HG02970 (cell line): ENCODE measurements around the gene ARMH1.
A peak's percentile ranks its signal among the peaks of the same experiment; 100 is the strongest.

Experiments
- ATAC-seq: cut with Tn5 transposase; IDR thresholded peaks from one replicate; pipeline ENCODE4 v1.9.1; 2021; ENCODE audit warnings: mild to moderate bottlenecking, moderate library complexity, moderate number of reproducible peaks; ENCODE audit not compliant: unreplicated experiment, low FRiP score

ARMH1 gene

GRCh38 chr1:44643721-44644334 is 30.7 kb upstream of the ARMH1 start:
- ATAC-seq = no peak

GRCh38 chr1:44644806-44645205 is 29.7 kb upstream of the ARMH1 start:
- ATAC-seq = no peak

- no peak for ATAC-seq
Observed at GRCh38 chr1:44645476-44646244, 28.9 kb upstream of the ARMH1 start.

DNA sequence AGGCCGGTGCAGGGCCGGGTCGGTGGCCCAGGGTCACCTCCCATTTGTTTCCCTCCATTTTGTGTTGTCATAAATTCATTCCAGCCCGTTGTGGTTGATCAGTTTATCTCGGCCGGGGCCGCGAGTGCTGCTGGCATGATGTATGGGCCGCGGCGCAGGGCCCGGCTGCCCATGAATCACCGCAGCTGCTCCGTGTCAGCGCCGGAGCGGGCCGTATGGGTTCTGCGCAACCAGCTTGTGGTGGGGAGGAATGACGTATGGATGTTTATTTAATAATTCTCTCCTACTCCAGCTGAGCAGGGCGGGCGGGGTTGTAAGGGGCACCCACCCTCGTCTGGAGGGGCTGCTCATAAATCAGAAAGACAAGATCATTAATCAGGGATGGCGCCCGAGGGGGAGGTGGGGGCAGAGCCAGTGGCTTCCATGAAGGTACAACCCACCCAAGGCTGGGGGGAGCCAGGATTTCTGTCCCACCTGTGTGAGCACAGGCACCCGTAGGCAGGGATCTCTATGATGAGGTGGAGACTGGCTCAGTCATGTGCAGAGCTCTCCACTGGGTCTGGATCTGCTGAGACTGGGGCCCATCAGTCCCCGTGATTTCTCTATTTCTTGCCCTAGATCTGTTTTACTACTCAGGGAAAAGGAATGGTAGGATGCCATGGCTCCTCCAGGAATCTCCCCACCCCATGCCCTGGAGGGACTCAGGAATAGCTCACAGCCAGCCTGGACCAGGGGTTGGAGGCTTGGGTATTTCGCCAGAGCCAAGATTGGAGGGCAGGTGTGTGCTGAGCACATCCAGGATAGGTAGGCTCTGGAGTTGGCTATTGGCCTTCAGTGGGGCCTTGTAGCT is 28.0 kb upstream of the ARMH1 start:
- ATAC-seq = no peak

DNA sequence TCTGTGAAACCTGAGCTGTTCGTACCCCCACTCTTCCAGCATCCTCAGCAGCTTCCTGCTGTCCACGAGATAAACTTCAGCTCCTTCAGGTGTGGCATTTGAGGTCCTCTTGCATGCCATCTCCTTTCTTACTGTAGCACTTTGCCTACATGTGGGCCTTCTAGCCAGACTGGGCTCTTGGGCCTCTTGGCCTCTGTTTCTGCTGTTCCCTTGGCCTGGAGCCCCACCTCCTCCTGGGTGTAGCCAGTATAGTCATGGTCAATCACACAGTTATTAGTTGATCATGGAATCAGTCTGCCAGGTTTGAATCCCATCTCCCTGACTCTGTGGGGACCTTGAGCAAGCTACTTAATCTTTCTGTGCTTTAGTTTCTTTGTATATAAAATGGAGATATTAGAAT is 26.6 kb upstream of the ARMH1 start:
- no peak for ATAC-seq

- ATAC-seq = no peak
Observed at GRCh38 chr1:44648529-44649250, 25.8 kb upstream of the ARMH1 start.

DNA sequence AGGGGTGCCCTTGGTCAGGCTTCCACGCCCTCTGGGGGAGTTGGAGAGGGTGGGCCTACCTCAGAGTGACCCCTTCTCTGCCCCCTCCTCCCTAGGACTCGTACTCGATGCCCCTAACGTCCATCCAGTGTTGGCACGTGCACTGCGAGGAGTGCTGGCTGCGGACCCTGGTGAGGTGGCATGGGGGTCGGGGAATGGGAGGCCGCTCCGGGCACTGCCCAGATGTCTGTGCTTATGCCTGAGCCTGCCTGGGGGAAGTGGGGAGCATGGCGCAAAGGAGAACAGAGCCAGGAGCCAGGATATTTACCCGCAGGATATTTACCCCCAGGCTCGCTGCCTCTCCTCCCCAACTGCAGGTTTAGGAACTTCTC is 24.7 kb upstream of the ARMH1 start:
- no peak for ATAC-seq

- no peak for ATAC-seq
Observed at GRCh38 chr1:44650159-44650831, 24.2 kb upstream of the ARMH1 start.

DNA sequence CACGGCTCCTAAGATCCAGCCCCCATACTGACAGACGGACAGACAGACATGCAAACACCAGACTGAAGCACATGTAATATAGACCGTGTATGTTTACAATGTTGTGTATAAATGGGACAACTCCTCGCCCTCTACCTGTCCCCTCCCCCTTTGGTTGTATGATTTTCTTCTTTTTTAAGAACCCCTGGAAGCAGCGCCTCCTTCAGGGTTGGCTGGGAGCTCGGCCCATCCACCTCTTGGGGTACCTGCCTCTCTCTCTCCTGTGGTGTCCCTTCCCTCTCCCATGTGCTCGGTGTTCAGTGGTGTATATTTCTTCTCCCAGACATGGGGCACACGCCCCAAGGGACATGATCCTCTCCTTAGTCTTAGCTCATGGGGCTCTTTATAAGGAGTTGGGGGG is 23.4 kb upstream of the ARMH1 start:
- no peak for ATAC-seq

DNA sequence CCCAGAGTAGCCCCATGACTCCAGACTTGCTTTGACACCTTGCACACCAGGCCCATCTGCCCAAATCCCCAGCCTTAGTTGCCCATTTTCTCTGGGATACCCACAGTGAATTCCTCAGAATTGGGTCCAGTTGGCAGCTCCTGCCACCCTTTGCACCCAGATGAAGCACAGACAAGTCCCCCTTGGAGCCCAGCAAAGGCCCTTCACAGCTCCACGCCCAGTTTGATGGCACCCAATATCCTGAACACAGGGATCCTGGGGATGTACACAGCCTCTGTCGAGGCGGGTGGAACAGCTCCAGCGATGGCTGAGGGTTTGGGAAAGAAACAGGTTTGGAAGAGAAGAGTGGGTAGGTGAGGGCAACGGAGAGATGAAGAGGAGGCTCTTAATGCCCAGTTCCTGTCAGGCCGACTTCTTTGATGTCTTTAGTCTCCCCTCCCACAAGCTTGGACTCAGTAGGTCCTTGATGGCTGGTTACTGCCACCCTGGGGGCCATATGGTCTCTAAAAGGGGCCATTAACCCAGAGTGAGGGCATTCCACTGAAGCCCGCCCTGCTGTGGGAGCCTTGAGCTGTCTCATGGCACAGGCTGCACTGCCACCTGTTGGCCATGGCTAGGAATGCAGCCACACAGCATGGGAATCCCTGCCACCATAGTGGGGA is 21.9 kb upstream of the ARMH1 start:
- ATAC-seq = peak; percentile 47

DNA sequence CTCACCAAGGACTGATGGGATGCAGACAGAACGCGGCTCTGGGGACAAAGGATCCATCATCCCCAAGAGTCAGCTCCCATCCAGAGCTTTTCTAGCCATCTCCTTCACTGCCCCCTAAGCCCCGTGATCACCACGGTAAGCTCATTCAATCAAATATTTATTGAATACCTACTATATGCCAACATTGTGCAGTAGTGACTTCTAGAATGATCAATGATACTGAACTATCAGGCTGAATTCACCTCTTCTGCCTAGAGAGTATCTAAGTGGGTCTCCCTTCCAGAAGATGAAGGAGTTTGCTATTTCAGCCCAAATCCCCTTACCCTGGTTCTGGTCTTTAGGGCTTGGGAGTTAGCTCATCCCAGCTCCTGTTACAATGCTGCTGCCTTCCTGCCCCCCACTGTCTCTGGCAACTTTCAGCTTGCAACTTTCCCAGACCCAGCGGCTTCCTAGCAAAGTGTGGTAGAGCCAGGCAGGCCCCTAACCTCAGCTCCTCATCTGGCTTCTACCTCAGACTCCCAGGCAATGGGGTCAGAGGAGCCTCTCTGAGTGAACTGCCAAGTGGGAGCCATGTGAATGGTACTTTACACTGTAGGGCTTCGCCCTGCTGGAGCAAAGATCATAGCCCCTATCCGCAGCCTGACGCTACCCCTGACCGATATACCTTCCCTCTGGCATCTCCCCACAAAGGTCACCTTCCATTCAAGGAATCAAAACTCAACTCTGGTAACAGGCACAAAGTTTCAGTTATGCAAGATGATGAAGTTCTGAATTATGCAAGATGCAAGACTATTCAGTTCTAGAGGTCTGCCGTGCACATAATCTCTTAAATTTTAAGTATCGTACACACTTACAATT is 21.2 kb upstream of the ARMH1 start:
- no peak for ATAC-seq

- ATAC-seq = no peak
Observed at GRCh38 chr1:44654621-44655187, 19.8 kb upstream of the ARMH1 start.

DNA sequence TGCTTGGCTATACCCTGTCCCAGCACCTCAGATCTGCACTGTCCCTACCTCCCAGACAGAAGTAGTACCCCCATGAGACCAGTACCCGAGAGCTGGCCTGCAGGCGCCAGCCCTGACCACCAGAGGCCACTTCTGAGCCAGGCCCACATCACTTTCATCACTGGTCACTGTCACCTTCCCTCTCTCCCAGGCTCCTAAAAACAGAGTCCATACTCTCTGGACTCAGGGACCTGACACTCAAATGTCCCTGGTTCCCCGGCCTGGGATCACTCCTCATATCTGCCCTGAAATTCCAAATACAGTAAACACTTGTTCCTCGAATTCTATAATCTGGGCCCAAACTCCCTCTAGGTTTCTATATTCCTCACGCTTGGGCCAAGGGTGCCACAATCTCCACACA is 18.9 kb upstream of the ARMH1 start:
- ATAC-seq = no peak

- no peak for ATAC-seq
Observed at GRCh38 chr1:44659566-44659965, 14.9 kb upstream of the ARMH1 start.

- ATAC-seq = no peak
Observed at GRCh38 chr1:44660176-44660575, 14.3 kb upstream of the ARMH1 start.

DNA sequence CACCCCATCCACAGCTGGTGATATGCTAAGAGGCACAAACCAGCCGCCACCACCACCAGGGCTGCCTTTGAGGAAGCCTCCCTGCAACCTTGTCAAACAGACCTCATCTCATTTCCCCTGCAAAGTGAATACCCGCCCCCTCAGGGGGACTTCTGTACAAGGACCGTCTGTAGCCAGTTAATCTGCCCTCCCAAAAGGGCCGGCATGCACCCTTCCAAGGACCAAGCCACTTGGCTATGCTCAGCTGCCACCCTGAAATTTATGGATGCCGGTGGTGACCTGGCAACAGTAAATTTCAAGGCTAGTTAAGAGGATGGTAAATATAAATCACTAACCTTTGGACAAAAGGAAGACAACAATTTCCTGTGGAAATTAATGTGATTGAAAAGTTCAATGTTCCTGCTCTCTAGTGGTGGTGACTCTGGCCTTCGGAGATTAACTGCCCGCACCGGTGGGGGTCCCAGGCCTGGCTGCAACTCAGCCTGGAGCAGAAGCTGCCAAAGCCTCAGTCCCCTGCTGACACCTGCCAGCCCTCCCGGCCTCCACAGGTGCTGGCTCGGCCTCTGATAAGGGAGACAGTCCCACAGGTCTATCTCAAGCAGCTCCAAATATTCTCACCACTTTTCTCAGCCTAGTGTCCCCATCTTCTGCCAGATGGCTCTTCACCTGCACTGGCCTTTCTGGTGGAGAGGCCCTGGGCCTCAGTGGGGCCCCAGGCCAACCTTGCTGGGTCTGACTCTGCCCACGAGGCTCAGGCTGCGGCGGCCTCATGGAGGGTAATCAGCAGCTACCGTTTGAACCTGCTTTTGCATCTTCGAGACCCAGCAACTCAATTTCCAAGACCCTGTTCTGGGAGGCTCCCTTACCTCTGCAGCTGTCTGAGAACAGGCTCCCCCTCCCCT is 12.5 kb upstream of the ARMH1 start:
- ATAC-seq = no peak

DNA sequence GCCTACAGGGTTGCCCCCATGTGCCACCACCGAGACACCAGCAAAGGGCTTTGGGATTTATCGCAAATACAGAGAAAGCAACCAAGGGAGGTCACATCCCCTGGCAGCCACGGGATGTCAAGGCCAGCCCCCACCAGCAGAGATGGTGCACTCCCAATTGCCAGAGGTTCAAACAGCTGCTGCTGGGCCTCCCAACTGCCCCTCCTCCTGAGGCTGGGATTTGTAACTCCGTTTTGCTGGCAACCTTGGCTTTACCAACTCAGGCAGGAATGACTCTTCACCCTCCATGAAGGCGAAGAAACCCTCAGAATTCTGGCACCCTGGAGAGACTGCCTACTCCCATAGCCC is 11.9 kb upstream of the ARMH1 start:
- no peak for ATAC-seq

GRCh38 chr1:44663417-44663816 is 11.1 kb upstream of the ARMH1 start:
- no peak for ATAC-seq
